Measurements from ENCODE around the gene MICAL3. TPM values are rescaled to one million over a fixed set of nuclear protein-coding genes. Genes with fewer than 3 reads are reported as not detected.

MICAL3 gene
- total RNA-seq, 4 donors from 2014 or later: 23.9 to 49.2 (median 34.5) TPM

DNA sequence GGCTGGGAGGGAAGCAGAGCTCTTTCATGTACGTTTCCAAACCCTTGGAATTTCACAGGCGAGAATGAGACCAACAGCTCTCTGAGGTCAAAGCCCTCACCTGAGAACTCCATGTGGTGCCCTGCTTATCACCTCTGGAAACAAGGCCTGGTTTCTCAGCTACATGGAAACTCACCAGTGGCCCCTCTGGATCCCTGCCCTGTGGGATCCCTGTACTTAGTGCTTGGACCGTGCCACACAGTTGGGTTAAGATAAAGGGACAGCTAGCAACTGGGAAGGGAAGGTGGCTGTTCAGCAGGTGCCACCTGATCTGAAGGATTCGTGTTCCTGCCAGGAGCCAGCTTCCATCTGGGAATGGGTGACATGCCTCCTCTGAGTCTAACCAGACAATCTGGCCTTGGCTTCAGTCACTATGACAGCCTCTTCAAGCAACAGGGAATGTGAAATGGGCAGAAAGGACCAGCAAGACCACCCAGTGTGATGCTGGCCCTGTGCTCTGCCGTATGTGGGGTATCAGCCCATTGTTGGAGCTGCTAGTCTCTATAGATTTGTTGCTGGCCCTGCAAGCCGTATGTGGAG lies 195.8 kb downstream of the MICAL3 start:
- TF ChIP-seq, protein P1, sequence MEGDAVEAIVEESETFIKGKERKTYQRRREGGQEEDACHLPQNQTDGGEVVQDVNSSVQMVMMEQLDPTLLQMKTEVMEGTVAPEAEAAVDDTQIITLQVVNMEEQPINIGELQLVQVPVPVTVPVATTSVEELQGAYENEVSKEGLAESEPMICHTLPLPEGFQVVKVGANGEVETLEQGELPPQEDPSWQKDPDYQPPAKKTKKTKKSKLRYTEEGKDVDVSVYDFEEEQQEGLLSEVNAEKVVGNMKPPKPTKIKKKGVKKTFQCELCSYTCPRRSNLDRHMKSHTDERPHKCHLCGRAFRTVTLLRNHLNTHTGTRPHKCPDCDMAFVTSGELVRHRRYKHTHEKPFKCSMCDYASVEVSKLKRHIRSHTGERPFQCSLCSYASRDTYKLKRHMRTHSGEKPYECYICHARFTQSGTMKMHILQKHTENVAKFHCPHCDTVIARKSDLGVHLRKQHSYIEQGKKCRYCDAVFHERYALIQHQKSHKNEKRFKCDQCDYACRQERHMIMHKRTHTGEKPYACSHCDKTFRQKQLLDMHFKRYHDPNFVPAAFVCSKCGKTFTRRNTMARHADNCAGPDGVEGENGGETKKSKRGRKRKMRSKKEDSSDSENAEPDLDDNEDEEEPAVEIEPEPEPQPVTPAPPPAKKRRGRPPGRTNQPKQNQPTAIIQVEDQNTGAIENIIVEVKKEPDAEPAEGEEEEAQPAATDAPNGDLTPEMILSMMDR (IDR thresholded peaks at IDR 0.05): no peak
- ATAC-seq (ENCODE audit: low FRiP score) (no peak), DNase-seq (ENCODE audit: low spot score) (no peak)

DNA sequence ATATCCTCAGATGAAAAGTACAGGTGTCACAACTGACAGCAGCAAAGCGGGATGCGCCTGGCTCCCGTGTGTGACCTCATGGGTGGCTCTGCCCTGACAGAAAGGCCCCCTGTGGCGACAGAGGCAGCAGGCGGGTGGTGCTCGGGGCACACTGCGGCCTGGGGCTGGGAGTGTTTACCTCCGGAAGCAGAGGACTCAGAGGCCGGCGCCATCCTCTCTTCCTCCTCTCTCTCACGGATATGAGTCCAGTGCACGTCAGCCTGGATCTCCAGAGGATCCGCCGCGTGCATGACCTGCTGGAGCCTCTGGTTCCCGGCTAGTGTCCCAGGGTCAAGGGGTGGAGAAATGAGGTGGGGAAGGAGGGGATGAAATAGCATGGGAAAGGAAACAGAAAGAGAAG lies 196.9 kb downstream of the MICAL3 start:
- no peak for DNase-seq (ENCODE audit: low spot score)
- TF ChIP-seq, protein P1 (IDR thresholded peaks at IDR 0.05): no peak
- ATAC-seq (ENCODE audit: low FRiP score): no peak

DNA sequence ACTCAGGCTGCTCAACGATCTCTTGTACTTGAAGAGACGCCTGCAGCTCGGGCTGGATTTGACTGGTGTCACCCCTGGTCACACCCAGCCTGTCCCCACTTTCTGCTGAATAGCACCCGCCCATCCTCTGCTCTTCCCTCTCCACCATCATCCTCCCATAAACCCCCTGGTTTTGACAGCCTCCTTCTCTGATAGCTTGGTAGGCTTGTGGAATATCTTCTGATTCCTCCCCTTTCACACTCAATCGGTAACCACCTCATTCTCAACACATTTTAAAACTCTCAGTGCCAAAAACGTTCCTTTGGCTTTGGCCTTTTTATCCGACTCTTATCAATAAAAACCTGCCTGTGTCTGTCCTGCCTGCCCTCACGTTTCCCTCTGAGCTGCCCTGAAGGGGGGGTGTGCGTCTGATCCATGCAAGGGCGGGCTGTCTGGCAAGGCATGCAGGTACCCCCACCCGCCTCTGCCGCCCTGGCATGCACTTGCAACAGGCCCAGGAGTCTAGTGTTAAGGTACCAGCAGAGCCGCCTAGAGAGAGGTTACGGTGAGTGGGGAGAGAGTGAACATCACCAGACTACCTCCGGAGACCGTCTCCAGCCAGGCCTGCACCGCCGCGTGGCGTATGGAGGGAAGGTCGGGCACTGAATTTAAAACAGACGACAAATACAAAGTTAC lies 198.3 kb downstream of the MICAL3 start:
- no peak for DNase-seq (ENCODE audit: low spot score)
- no peak for ATAC-seq (ENCODE audit: low FRiP score)
- TF ChIP-seq, protein P1 (IDR thresholded peaks at IDR 0.05): no peak

DNA sequence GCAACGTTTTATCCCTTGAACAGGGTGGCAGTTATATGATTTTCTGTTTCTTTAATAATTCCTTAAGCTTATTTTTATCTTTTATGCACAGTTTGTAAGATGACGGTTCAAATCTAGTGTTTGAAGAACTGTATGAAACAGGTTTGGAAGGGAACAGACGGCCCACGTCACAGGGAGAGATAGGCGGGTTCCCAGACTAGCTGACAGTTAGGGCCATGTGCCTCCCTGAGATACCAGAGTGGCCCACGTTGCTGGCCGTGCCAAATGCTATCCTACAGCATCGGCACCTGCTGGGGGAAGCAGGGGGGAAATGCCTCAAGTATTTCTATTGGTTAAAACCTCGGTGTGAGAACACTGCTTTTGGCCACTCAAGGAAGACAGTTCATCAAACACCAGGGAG lies 199.9 kb downstream of the MICAL3 start:
- no peak for DNase-seq (ENCODE audit: low spot score)
- ATAC-seq (ENCODE audit: low FRiP score): no peak
- TF ChIP-seq, protein P1 (IDR thresholded peaks at IDR 0.05): no peak

DNA sequence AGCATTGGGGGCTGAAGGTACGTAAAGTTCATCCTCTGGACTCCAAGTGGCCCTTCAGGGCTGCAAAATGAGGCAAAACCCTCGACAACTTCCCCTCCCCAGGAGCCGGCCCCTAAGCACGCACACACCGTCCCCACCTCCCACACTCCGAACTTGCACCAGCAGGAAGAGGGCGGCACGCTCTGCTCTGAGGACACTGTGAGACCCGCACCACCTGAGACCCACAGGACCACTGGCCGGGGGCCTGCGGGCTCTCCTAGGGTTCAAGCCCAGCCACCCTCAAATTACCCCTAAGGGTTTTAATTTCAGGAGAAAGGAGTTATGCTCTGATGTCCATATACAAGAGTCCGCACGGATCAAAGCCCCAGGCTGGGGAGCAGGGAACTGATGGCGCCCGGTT lies 200.4 kb downstream of the MICAL3 start:
- TF ChIP-seq, protein P1 (IDR thresholded peaks at IDR 0.05): no peak
- DNase-seq (ENCODE audit: low spot score) (no peak), ATAC-seq (ENCODE audit: low FRiP score) (no peak)

DNA sequence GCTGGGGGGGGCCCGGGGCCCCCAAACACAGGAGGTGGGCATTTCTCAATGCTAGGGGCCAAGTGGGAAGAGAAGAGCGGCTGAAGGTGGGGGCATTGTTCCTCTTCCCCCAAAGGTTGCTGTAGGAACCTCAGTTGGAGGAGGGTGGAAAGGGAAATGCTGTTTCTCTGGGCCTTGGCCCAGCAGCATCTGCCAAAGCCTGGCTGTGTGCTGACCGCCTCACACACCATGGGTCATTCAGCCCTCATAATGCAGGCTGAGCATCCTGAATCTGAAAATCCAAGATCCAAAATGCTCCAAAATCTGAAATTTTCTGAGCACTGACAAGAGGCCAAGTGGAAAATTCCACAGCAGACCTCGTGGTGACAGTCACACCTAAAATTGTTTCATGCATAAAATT lies 201.1 kb downstream of the MICAL3 start:
- ATAC-seq (ENCODE audit: low FRiP score) (no peak), DNase-seq (ENCODE audit: low spot score) (no peak)
- TF ChIP-seq, protein P1 (IDR thresholded peaks at IDR 0.05): no peak

DNA sequence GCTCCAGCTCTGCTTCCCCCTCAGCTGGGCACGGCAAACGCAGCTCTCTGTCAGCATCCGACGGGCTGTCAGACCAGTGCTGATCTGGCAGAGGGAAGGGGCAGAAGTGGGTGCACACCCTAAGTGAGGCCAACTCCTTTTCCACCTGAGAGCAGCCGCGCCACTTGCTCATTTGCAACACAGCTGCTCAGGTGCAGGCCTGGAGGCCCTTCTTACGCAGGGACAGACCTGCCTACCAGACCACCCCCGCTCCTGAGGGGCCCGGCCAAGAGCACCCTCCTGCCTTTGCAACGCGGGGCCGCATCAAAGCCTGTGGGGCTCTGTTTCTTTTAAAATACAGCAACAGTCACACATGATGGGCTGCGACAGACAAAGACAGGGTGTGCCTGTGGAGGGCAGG lies 202.3 kb downstream of the MICAL3 start:
- ATAC-seq (ENCODE audit: low FRiP score): no peak
- TF ChIP-seq, protein P1 (IDR thresholded peaks at IDR 0.05): no peak
- DNase-seq (ENCODE audit: low spot score): no peak
